B cell (primary cell): ENCODE results near the gene STYK1.

Experiments used
- CTCF ChIP-seq: fragments of 200-600 bp; IDR thresholded peaks from one replicate; pipeline ENCODE4 v1.8.0; 2022; ENCODE audit warnings: antibody characterized with exemption, mild to moderate bottlenecking
- EZH2 ChIP-seq: IDR thresholded peaks from 2 replicates; pipeline ENCODE4 v1.6.1; 2012; ENCODE audit warnings: borderline replicate concordance, low read depth, mild to moderate bottlenecking, moderate library complexity, low read length; ENCODE audit not compliant: insufficient read depth, poor library complexity, severe bottlenecking

- TF ChIP-seq CTCF = no peak
- TF ChIP-seq EZH2 = no peak
Measured at GRCh38 chr12:10688042-10688441, 14.2 kb upstream of the STYK1 start.
